Activated CD4-positive, alpha-beta T cell treated with anti-CD3 and anti-CD28 coated beads for 36 hours (primary cell): ENCODE data around the gene GATAD1. TPM values are rescaled to one million over a fixed set of nuclear protein-coding genes. Genes with fewer than 3 reads are reported as not detected.
"Not testable (repeated sequence)": the region's sequence is repeated elsewhere in the genome, so short reads cannot be mapped to it uniquely, and the experiment has no call there.

Source experiments
- ATAC-seq: fragments of 200-7000 bp; cut with Tn5 transposase; one replicate; pipeline ENCODE4 v1.10.0; 2021; ENCODE audit warnings: mild to moderate bottlenecking, moderate library complexity
- CTCF ChIA-PET: fragments of 350-600 bp; sonication (Branson Sonifier 250); formaldehyde crosslinking; loops from one replicate; lab custom pipeline; 2021; ENCODE audit warnings: antibody characterized with exemption; lab: Charles Lee
- POLR2A ChIA-PET: fragments of 350-600 bp; sonication (Branson Sonifier 250); formaldehyde crosslinking; loops from one replicate; lab custom pipeline; 2021; ENCODE audit warnings: antibody characterized with exemption, inconsistent platforms; lab: Charles Lee
- DNase-seq: peaks from one replicate; pipeline ENCODE4 v3.0.0-alpha.2; 2020
- H3K27ac Mint-ChIP-seq: one replicate; pipeline ENCODE4 v1.8.0; 2021; ENCODE audit warnings: mixed read lengths
- H3K27me3 Mint-ChIP-seq: one replicate; pipeline ENCODE4 v1.8.0; 2021; ENCODE audit warnings: mixed read lengths
- H3K36me3 Mint-ChIP-seq: one replicate; pipeline ENCODE4 v1.8.0; 2021; ENCODE audit warnings: low read depth, mixed read lengths
- H3K4me1 Mint-ChIP-seq: one replicate; pipeline ENCODE4 v1.8.0; 2021; ENCODE audit warnings: mixed read lengths
- H3K4me3 Mint-ChIP-seq: one replicate; pipeline ENCODE4 v1.8.0; 2021; ENCODE audit warnings: mild to moderate bottlenecking, moderate library complexity, mixed read lengths
- H3K9me3 Mint-ChIP-seq: one replicate; pipeline ENCODE4 v1.8.0; 2021; ENCODE audit warnings: low read depth, mixed read lengths
- intact Hi-C, 2 experiments: fragments of 100-400 bp; cut with DNase I in 1 of 2; cut with micrococcal nuclease in 1 of 2; formaldehyde crosslinking; loops; one replicate each; pipeline versions ENCODE4 v1.14.2 to v1.15.1; 2022 to 2024; cut with DNase I, micrococcal nuclease
- total RNA-seq, 2 experiments: library from RNA; stranded (reverse); gene quantifications; one replicate each; pipeline ENCODE4 v1.2.3, GENCODE V29; 2021

Gene GATAD1
- total RNA-seq, 2 experiments from 2014 or later: 18.4 to 19.0 TPM

GRCh38 chr7:92464515-92464914, 17.2 kb downstream of the GATAD1 start:
- peaks cover 10% of the 10 kb centered on the region for H3K36me3 Mint-ChIP-seq
- ATAC-seq: no peak
- no peak overlapping the region for H3K27ac Mint-ChIP-seq
- H3K9me3 Mint-ChIP-seq: peaks cover 9% of the 10 kb centered on the region
- intact Hi-C loops: loop anchor here in 1 of 2 experiments (5.0 kb wide), 1 partner anchor 287 kb away; the partner anchor contains the start of gene LRRD1
- no peaks in the 10 kb centered on the region for H3K27me3 Mint-ChIP-seq
- CTCF ChIA-PET: no interaction called here
- DNase-seq: no peak
- POLR2A ChIA-PET: no interaction called here
- no peaks in the 10 kb centered on the region for H3K4me1 Mint-ChIP-seq
- no peak overlapping the region for H3K4me3 Mint-ChIP-seq

GRCh38 chr7:92466682-92467081, 19.4 kb downstream of the GATAD1 start:
- peaks cover 9% of the 10 kb centered on the region for H3K9me3 Mint-ChIP-seq
- CTCF ChIA-PET: no interaction called here
- peaks cover 10% of the 10 kb centered on the region for H3K36me3 Mint-ChIP-seq
- H3K4me1 Mint-ChIP-seq: no peaks in the 10 kb centered on the region
- H3K27ac Mint-ChIP-seq: no peak overlapping the region
- POLR2A ChIA-PET: no interaction called here
- no peaks in the 10 kb centered on the region for H3K27me3 Mint-ChIP-seq
- ATAC-seq (no peak), DNase-seq (no peak)
- no peak overlapping the region for H3K4me3 Mint-ChIP-seq
- intact Hi-C loops: no loop called here

GRCh38 chr7:92468589-92468988, 21.3 kb downstream of the GATAD1 start:
- CTCF ChIA-PET: interaction anchor here (1.5 kb wide), 1 partner anchor 22 kb away, joined by 3 read pairs; the partner anchor contains the start of gene GATAD1
- ATAC-seq: not testable (repeated sequence)

GRCh38 chr7:92473989-92474388, 26.7 kb downstream of the GATAD1 start:
- H3K4me1 Mint-ChIP-seq, POLR2A ChIA-PET, intact Hi-C loops, ATAC-seq, DNase-seq, H3K27me3 Mint-ChIP-seq, H3K4me3 Mint-ChIP-seq, CTCF ChIA-PET, H3K27ac Mint-ChIP-seq, H3K36me3 Mint-ChIP-seq, H3K9me3 Mint-ChIP-seq: not testable (repeated sequence)

More at GRCh38 chr7:92468589-92468988, 21.3 kb downstream of the GATAD1 start:
- H3K36me3 Mint-ChIP-seq: peaks cover 10% of the 10 kb centered on the region
- H3K27ac Mint-ChIP-seq, intact Hi-C loops, H3K27me3 Mint-ChIP-seq, DNase-seq, H3K4me3 Mint-ChIP-seq, H3K4me1 Mint-ChIP-seq, POLR2A ChIA-PET, H3K9me3 Mint-ChIP-seq: not testable (repeated sequence)

GRCh38 chr7:92475261-92475770, 28.0 kb downstream of the GATAD1 start:
- ATAC-seq, POLR2A ChIA-PET, CTCF ChIA-PET: not testable (repeated sequence)

GRCh38 chr7:92475851-92476590, 28.7 kb downstream of the GATAD1 start:
- ATAC-seq, H3K4me3 Mint-ChIP-seq, H3K9me3 Mint-ChIP-seq, H3K27ac Mint-ChIP-seq, H3K4me1 Mint-ChIP-seq, H3K36me3 Mint-ChIP-seq, DNase-seq, CTCF ChIA-PET, POLR2A ChIA-PET, intact Hi-C loops, H3K27me3 Mint-ChIP-seq: not testable (repeated sequence)

More at GRCh38 chr7:92475261-92475770, 28.0 kb downstream of the GATAD1 start:
- H3K4me1 Mint-ChIP-seq, intact Hi-C loops, H3K9me3 Mint-ChIP-seq, DNase-seq, H3K36me3 Mint-ChIP-seq, H3K27me3 Mint-ChIP-seq, H3K27ac Mint-ChIP-seq, H3K4me3 Mint-ChIP-seq: not testable (repeated sequence)

GRCh38 chr7:92477681-92478080, 30.4 kb downstream of the GATAD1 start, which contains the start of gene ERVW-1:
Gene ERVW-1 (minus strand): TSS chr7:92477946. CDS start chr7:92470381, 7,565 bp downstream.
- H3K27me3 Mint-ChIP-seq, POLR2A ChIA-PET, H3K9me3 Mint-ChIP-seq, H3K36me3 Mint-ChIP-seq, ATAC-seq, H3K4me3 Mint-ChIP-seq, DNase-seq, H3K27ac Mint-ChIP-seq, intact Hi-C loops, H3K4me1 Mint-ChIP-seq: not testable (repeated sequence)
- CTCF ChIA-PET: interaction anchor here (0.6 kb wide), 1 partner anchor 164 kb away, joined by 3 read pairs; no protein-coding TSS in a partner anchor

- DNase-seq (no peak), ATAC-seq (no peak)
- Mint-ChIP-seq H3K4me3 (no peak overlapping the region), H3K4me1 (no peaks in the 10 kb centered on the region), H3K27ac (no peak overlapping the region), H3K27me3 (no peaks in the 10 kb centered on the region), H3K9me3 (no peaks in the 10 kb centered on the region), H3K36me3 (no peaks in the 10 kb centered on the region)
- POLR2A ChIA-PET: no interaction called here
- CTCF ChIA-PET: no interaction called here
- intact Hi-C loops: no loop called here
These were observed 30.8 kb downstream of the GATAD1 start for GRCh38 chr7:92478095-92478494.

- Mint-ChIP-seq H3K9me3 (no peaks in the 10 kb centered on the region), H3K36me3 (no peaks in the 10 kb centered on the region), H3K27me3 (no peaks in the 10 kb centered on the region), H3K4me1 (no peaks in the 10 kb centered on the region), H3K27ac (no peak overlapping the region), H3K4me3 (no peak overlapping the region)
- no peak for DNase-seq
- ChIA-PET POLR2A (no interaction called here), CTCF (no interaction called here)
- intact Hi-C loops: no loop called here
- no peak for ATAC-seq
These were observed 31.4 kb downstream of the GATAD1 start for GRCh38 chr7:92478711-92479110.

- H3K36me3 Mint-ChIP-seq, POLR2A ChIA-PET, intact Hi-C loops, H3K9me3 Mint-ChIP-seq, DNase-seq, H3K4me3 Mint-ChIP-seq, H3K27me3 Mint-ChIP-seq, H3K27ac Mint-ChIP-seq, ATAC-seq, CTCF ChIA-PET, H3K4me1 Mint-ChIP-seq: not testable (repeated sequence)
These were observed 31.9 kb downstream of the GATAD1 start for GRCh38 chr7:92479146-92479545.

GRCh38 chr7:92483624-92484023, 36.3 kb downstream of the GATAD1 start:
- H3K27me3 Mint-ChIP-seq, H3K9me3 Mint-ChIP-seq, intact Hi-C loops, H3K27ac Mint-ChIP-seq, ATAC-seq, POLR2A ChIA-PET, CTCF ChIA-PET, DNase-seq, H3K4me3 Mint-ChIP-seq, H3K4me1 Mint-ChIP-seq: not testable (repeated sequence)
- peaks cover 11% of the 10 kb centered on the region for H3K36me3 Mint-ChIP-seq

- DNase-seq, ATAC-seq, H3K9me3 Mint-ChIP-seq, H3K4me1 Mint-ChIP-seq, H3K4me3 Mint-ChIP-seq, intact Hi-C loops, CTCF ChIA-PET, H3K27me3 Mint-ChIP-seq, H3K27ac Mint-ChIP-seq, POLR2A ChIA-PET: not testable (repeated sequence)
- H3K36me3 Mint-ChIP-seq: peaks cover 12% of the 10 kb centered on the region
These were observed 36.9 kb downstream of the GATAD1 start for GRCh38 chr7:92484226-92484625.
